H9 (cell line): Measurements from ENCODE around the gene LIMS1. TPM values are rescaled to one million over a fixed set of nuclear protein-coding genes. Genes with fewer than 3 reads are reported as not detected.
A peak's percentile ranks its signal among the peaks of the same experiment; 100 is the strongest.

Source experiments
- DNase-seq: peaks from one replicate; pipeline ENCODE4 v3.0.0-alpha.2; 2017
- H2AFZ ChIP-seq: one replicate; pipeline ENCODE4 v1.6.1; 2013; ENCODE audit warnings: mild to moderate bottlenecking, low read length, control low read depth, moderate library complexity
- H2AK5ac ChIP-seq: 2 replicates; pipeline ENCODE4 v1.6.1; 2013; ENCODE audit warnings: low read length, control low read depth, mixed read lengths; ENCODE audit not compliant: insufficient read length
- H2BK120ac ChIP-seq: one replicate; pipeline ENCODE4 v1.6.1; 2013; ENCODE audit warnings: low read depth, mild to moderate bottlenecking, low read length, control low read depth, inconsistent platforms; ENCODE audit not compliant: poor library complexity, severe bottlenecking
- H2BK12ac ChIP-seq: 2 replicates; pipeline ENCODE4 v1.6.1; 2013; ENCODE audit warnings: low read length, control low read depth, mixed read lengths, low read depth; ENCODE audit not compliant: insufficient read length
- H2BK15ac ChIP-seq: 2 replicates; pipeline ENCODE4 v1.6.1; 2013; ENCODE audit warnings: low read depth, low read length, control low read depth
- H2BK20ac ChIP-seq: one replicate; pipeline ENCODE4 v1.6.1; 2013; ENCODE audit warnings: low read depth, mild to moderate bottlenecking, low read length, control low read depth, inconsistent platforms; ENCODE audit not compliant: poor library complexity, severe bottlenecking
- H2BK5ac ChIP-seq: 2 replicates; pipeline ENCODE4 v1.6.1; 2013; ENCODE audit warnings: low read length, control low read depth, mixed read lengths; ENCODE audit not compliant: insufficient read length
- H3K14ac ChIP-seq: 2 replicates; pipeline ENCODE4 v1.6.1; 2013; ENCODE audit warnings: low read length, control low read depth; ENCODE audit not compliant: insufficient read depth
- H3K18ac ChIP-seq: 2 replicates; pipeline ENCODE4 v1.6.1; 2013; ENCODE audit warnings: low read depth, mild to moderate bottlenecking, mixed read lengths, low read length, control low read depth; ENCODE audit not compliant: insufficient read length
- H3K23ac ChIP-seq: 2 replicates; pipeline ENCODE4 v1.6.1; 2013; ENCODE audit warnings: low read length, control low read depth, mixed read lengths, low read depth; ENCODE audit not compliant: insufficient read length
- H3K23me2 ChIP-seq: 2 replicates; pipeline ENCODE4 v1.6.1; 2013; ENCODE audit warnings: low read depth, mild to moderate bottlenecking, mixed read lengths, low read length, control low read depth; ENCODE audit not compliant: insufficient read length, poor library complexity, severe bottlenecking
- H3K27ac ChIP-seq: 2 replicates; pipeline ENCODE4 v1.5.1; 2013; ENCODE audit warnings: low read length, control low read depth, mixed read lengths, low read depth; ENCODE audit not compliant: insufficient read length
- H3K27me3 ChIP-seq: 2 replicates; pipeline ENCODE4 v1.6.1; 2013; ENCODE audit warnings: low read length, control low read depth, inconsistent platforms; ENCODE audit not compliant: insufficient read depth
- H3K4ac ChIP-seq: 2 replicates; pipeline ENCODE4 v1.6.1; 2013; ENCODE audit warnings: low read depth, mild to moderate bottlenecking, control low read depth, inconsistent platforms, low read length, moderate library complexity
- H3K4me1 ChIP-seq: 2 replicates; pipeline ENCODE4 v1.6.1; 2013; ENCODE audit warnings: low read length, control low read depth, inconsistent platforms; ENCODE audit not compliant: insufficient read depth
- H3K4me2 ChIP-seq: 2 replicates; pipeline ENCODE4 v1.6.1; 2013; ENCODE audit warnings: low read length, control low read depth, mixed read lengths; ENCODE audit not compliant: insufficient read length, insufficient read depth
- H3K56ac ChIP-seq: 2 replicates; pipeline ENCODE4 v1.6.1; 2013; ENCODE audit warnings: low read depth, mild to moderate bottlenecking, mixed read lengths, low read length, control low read depth; ENCODE audit not compliant: insufficient read length
- H3K79me1 ChIP-seq: 2 replicates; pipeline ENCODE4 v1.6.1; 2013; ENCODE audit warnings: low read depth, mild to moderate bottlenecking, moderate library complexity, low read length, control low read depth, inconsistent platforms; ENCODE audit not compliant: insufficient read depth, poor library complexity, severe bottlenecking
- H3K79me2 ChIP-seq: 2 replicates; pipeline ENCODE4 v1.6.1; 2013; ENCODE audit warnings: low read length, control low read depth, inconsistent platforms; ENCODE audit not compliant: insufficient read depth
- H3K9ac ChIP-seq: 2 replicates; pipeline ENCODE4 v1.6.1; 2013; ENCODE audit warnings: low read length, control low read depth, mixed read lengths; ENCODE audit not compliant: insufficient read length; ENCODE audit errors: extremely low read depth
- H3K9me3 ChIP-seq: one replicate; pipeline ENCODE4 v1.6.1; 2013; ENCODE audit warnings: low read depth, low read length, inconsistent platforms; ENCODE audit not compliant: control insufficient read depth
- H3T11ph ChIP-seq: one replicate; pipeline ENCODE4 v1.6.1; 2013; ENCODE audit warnings: mild to moderate bottlenecking, low read length, control low read depth, inconsistent platforms
- H4K20me1 ChIP-seq: one replicate; pipeline ENCODE4 v1.6.1; 2013; ENCODE audit not compliant: control insufficient read depth, insufficient read length, insufficient read depth
- H4K5ac ChIP-seq: 2 replicates; pipeline ENCODE4 v1.6.1; 2013; ENCODE audit warnings: low read depth, mild to moderate bottlenecking, mixed read lengths, low read length, control low read depth; ENCODE audit not compliant: insufficient read length
- H4K8ac ChIP-seq: replicated peaks from 2 replicates; pipeline ENCODE4 v1.6.1; 2013; ENCODE audit warnings: low read length, control low read depth, mixed read lengths, low read depth; ENCODE audit not compliant: insufficient read length
- H4K91ac ChIP-seq: 2 replicates; pipeline ENCODE4 v1.6.1; 2013; ENCODE audit warnings: low read depth, mild to moderate bottlenecking, moderate library complexity, mixed read lengths, low read length, control low read depth; ENCODE audit not compliant: insufficient read length
- H3K27ac Mint-ChIP-seq, 3 experiments: 2 replicates in 2 of 3; 3 replicates in 1 of 3; pipeline ENCODE4 v1.8.0; 2020 to 2021; ENCODE audit warnings: mixed read lengths in 3 of 3, mild to moderate bottlenecking in 1 of 3, moderate library complexity in 1 of 3
- H3K27me3 Mint-ChIP-seq: 2 replicates; pipeline ENCODE4 v1.8.0; 2021; ENCODE audit warnings: low read depth, mild to moderate bottlenecking, moderate library complexity, mixed read lengths
- H3K36me3 Mint-ChIP-seq, 3 experiments: 2 replicates in 2 of 3; 3 replicates in 1 of 3; pipeline ENCODE4 v1.8.0; 2020 to 2021; ENCODE audit warnings: low read depth in 3 of 3, mixed read lengths in 3 of 3; ENCODE audit not compliant: insufficient read depth in 1 of 3
- H3K4me1 Mint-ChIP-seq, 2 experiments: 2 replicates each; pipeline ENCODE4 v1.8.0; 2020; ENCODE audit warnings: mixed read lengths in 2 of 2
- H3K4me3 Mint-ChIP-seq, 2 experiments: 2 replicates in 1 of 2; 3 replicates in 1 of 2; pipeline ENCODE4 v1.8.0; 2020 to 2021; ENCODE audit warnings: mild to moderate bottlenecking in 2 of 2, mixed read lengths in 2 of 2, moderate library complexity in 1 of 2
- H3K9me3 Mint-ChIP-seq, 2 experiments: 2 replicates in 1 of 2; 3 replicates in 1 of 2; pipeline ENCODE4 v1.8.0; 2020; ENCODE audit warnings: mild to moderate bottlenecking in 2 of 2, mixed read lengths in 2 of 2, moderate library complexity in 1 of 2
- WGBS: extraction: QIAGEN DNeasy Blood & Tissue Kit; methylation state at CpG from one replicate; pipeline ENCODE4 v1.1.7; 2013; ENCODE audit warnings: missing lambda C conversion rate, low lambda C conversion rate, mixed read lengths; ENCODE audit not compliant: insufficient read length; ENCODE audit errors: extremely low coverage; 5-methylcytosine and 5-hydroxymethylcytosine counted together
- total RNA-seq: library from RNA; stranded (reverse); gene quantifications from 2 replicates; pipeline ENCODE4 v1.2.1, GENCODE V29; 2021
- TF ChIP-seq, protein P1 (sequence below): fragments of 200-600 bp; sonication (generic); conservative IDR thresholded peaks from 3 replicates; pipeline ENCODE4 v1.8.0; 2021; ENCODE audit warnings: antibody characterized with exemption, mild to moderate bottlenecking

The LIMS1 gene
- total RNA-seq, 1 experiment from 2014 or later = 37.7 TPM

DNA sequence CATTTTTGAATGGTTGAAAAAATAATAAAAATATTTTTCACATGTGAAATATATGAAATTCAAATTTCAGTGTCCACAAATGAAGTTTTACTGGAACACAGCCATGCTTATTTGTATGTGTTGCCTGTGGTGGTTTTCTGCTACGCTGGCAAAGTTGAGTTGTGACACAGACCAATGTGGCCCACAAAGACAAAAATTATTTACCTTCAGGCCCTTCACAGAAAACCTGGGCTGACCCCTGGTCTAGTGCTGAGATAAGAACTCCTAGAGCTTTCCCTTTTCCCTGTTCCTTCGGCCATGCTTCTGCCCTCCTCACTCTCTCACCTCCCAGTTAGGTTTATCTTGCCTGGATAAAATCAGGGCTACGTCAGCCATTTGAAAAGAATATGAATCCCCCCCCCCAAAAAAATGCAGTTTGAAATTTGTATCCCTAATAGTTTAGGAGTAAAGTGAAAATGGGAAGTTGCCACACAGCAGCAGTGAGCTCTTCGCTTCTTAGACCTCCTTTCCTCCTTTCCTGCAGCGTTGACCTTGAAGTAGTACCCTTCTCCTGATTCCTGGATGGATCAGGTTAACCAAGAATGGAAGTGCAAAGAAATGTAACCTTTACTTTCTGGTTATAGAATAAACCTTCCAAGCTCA lies 91.0 kb downstream of the LIMS1 start:
- Mint-ChIP-seq H3K4me1 (peaks cover 40 to 46% of the 10 kb centered on the region in 2 experiments), H3K36me3 (peaks cover 0 to 1% (median 0%) of the 10 kb centered on the region in 3 experiments; a peak in 1 of 7 replicates), H3K4me3 (no peak overlapping the region), H3K27ac (peak overlapping the region in 2 of 3 experiments; percentile 32 to 40; a peak in 3 of 7 replicates), H3K27me3 (no peaks in the 10 kb centered on the region), H3K9me3 (no peaks in the 10 kb centered on the region)
- no peak overlapping the region for H4K8ac ChIP-seq
- no peak overlapping the region for H3K9ac ChIP-seq
- no peaks in the 10 kb centered on the region for H4K20me1 ChIP-seq
- no CpG with 5 or more reads among the region's 5 CpGs for WGBS
- no peak overlapping the region for H3K14ac ChIP-seq
- H3K27me3 ChIP-seq = no peaks in the 10 kb centered on the region
- H3K4me1 ChIP-seq = peaks cover 8% of the 10 kb centered on the region; the same call in 1 of the 2 replicates
- H3K79me1 ChIP-seq = no peaks in the 10 kb centered on the region
- H4K91ac ChIP-seq = no peak overlapping the region
- no peak overlapping the region for H3K27ac ChIP-seq
- no peak overlapping the region for H2BK120ac ChIP-seq
- no peak overlapping the region for H2BK12ac ChIP-seq
- H2BK20ac ChIP-seq = no peak overlapping the region
- H3K4me2 ChIP-seq = no peak overlapping the region
- TF ChIP-seq, protein P1, sequence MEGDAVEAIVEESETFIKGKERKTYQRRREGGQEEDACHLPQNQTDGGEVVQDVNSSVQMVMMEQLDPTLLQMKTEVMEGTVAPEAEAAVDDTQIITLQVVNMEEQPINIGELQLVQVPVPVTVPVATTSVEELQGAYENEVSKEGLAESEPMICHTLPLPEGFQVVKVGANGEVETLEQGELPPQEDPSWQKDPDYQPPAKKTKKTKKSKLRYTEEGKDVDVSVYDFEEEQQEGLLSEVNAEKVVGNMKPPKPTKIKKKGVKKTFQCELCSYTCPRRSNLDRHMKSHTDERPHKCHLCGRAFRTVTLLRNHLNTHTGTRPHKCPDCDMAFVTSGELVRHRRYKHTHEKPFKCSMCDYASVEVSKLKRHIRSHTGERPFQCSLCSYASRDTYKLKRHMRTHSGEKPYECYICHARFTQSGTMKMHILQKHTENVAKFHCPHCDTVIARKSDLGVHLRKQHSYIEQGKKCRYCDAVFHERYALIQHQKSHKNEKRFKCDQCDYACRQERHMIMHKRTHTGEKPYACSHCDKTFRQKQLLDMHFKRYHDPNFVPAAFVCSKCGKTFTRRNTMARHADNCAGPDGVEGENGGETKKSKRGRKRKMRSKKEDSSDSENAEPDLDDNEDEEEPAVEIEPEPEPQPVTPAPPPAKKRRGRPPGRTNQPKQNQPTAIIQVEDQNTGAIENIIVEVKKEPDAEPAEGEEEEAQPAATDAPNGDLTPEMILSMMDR = no peak
- no peak overlapping the region for H2BK5ac ChIP-seq
- no peaks in the 10 kb centered on the region for H3K23me2 ChIP-seq
- no peak overlapping the region for H4K5ac ChIP-seq
- no peak overlapping the region for H3K18ac ChIP-seq
- no peak overlapping the region for H3K56ac ChIP-seq
- H3K79me2 ChIP-seq = no peaks in the 10 kb centered on the region
- no peak for DNase-seq
- no peak overlapping the region for H2AFZ ChIP-seq
- no peak overlapping the region for H2BK15ac ChIP-seq
- H3T11ph ChIP-seq = no peak overlapping the region
- no peak overlapping the region for H3K23ac ChIP-seq
- H3K9me3 ChIP-seq = no peaks in the 10 kb centered on the region
- H2AK5ac ChIP-seq = no peak overlapping the region
- H3K4ac ChIP-seq = no peak overlapping the region
